Gastroesophageal sphincter (tissue), 3 donors: Measurements from ENCODE around the gene TPGS2.

ENCODE experiments used
- EP300 ChIP-seq: sonication (generic); formaldehyde crosslinking; IDR thresholded peaks from one replicate; pipeline ENCODE4 v1.6.1; 2017; ENCODE audit warnings: antibody characterized with exemption, mild to moderate bottlenecking
- POLR2A ChIP-seq, 2 donors: fragments of 450-650 bp; IDR thresholded peaks; one replicate each; pipeline ENCODE4 v1.6.1; 2017; ENCODE audit warnings: antibody characterized with exemption in 2 of 2, mild to moderate bottlenecking in 2 of 2, moderate library complexity in 1 of 2
- TF ChIP-seq, protein P1 (sequence below), 4 experiments: fragments of 200-600 bp in 2 of 4; fragments of 450-650 bp in 2 of 4; sonication (generic) in 1 of 4; IDR thresholded peaks; one replicate each; pipeline ENCODE4 v1.5.1; 2017 to 2019; ENCODE audit warnings: antibody characterized with exemption in 4 of 4, mild to moderate bottlenecking in 2 of 4, moderate library complexity in 2 of 4

DNA sequence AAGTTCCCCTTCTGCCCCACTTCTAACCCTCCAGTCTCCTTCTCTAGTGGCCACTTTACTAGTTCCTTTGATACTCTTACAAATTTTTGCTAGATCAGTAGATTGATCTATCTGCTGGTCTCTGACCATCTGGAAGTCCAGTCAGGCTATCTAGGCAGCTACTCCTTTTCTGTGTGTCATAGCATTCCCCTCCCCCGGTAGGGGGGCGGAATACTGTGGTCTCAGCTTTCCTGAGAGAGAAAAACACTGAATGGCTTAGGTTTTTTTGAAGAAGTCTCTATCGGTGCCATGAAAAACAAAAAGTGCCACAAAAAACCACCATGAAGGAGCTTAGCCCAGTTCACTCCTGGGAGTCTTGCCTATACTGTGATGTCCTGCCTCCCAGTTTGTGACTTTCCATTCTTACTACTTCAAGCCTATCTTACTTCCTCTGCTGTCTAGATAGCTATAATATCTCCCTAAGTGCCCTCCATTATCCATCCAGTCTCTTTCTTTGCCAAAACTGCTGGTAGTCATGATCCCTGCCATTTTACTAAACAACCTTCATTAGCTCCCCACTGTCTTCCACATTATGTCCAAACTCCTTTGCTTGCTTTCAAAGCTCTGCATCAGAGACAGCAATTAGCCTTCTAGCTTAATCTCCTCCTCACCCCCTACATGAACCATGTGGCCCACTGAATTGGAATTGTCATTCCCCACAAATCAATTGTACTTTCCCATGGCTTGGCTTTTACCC, 29.9 kb downstream of the TPGS2 start:
- TF ChIP-seq, protein P1, sequence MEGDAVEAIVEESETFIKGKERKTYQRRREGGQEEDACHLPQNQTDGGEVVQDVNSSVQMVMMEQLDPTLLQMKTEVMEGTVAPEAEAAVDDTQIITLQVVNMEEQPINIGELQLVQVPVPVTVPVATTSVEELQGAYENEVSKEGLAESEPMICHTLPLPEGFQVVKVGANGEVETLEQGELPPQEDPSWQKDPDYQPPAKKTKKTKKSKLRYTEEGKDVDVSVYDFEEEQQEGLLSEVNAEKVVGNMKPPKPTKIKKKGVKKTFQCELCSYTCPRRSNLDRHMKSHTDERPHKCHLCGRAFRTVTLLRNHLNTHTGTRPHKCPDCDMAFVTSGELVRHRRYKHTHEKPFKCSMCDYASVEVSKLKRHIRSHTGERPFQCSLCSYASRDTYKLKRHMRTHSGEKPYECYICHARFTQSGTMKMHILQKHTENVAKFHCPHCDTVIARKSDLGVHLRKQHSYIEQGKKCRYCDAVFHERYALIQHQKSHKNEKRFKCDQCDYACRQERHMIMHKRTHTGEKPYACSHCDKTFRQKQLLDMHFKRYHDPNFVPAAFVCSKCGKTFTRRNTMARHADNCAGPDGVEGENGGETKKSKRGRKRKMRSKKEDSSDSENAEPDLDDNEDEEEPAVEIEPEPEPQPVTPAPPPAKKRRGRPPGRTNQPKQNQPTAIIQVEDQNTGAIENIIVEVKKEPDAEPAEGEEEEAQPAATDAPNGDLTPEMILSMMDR (IDR thresholded peaks at IDR 0.05), result no peak
- TF ChIP-seq POLR2A (IDR thresholded peaks at IDR 0.05) (no peak), EP300 (no peak)
